WTC11 (cell line): Measurements from ENCODE around the gene PPP2R5E. TPM values are rescaled to one million over a fixed set of nuclear protein-coding genes. Genes with fewer than 3 reads are reported as not detected.

ENCODE experiments used
- ATAC-seq: fragments of 200-7000 bp; cut with Tn5 transposase; 2 replicates; pipeline ENCODE4 v1.10.0; 2021; ENCODE audit warnings: mild to moderate bottlenecking, moderate library complexity
- CTCF ChIA-PET: fragments of 300-600 bp; sonication (Branson Sonifier 250); formaldehyde crosslinking; loops from one replicate; lab custom pipeline; 2021; ENCODE audit warnings: antibody characterized with exemption; lab: Charles Lee
- POLR2A ChIA-PET: fragments of 350-600 bp; sonication (Branson Sonifier 250); formaldehyde crosslinking; loops from one replicate; lab custom pipeline; 2021; ENCODE audit warnings: antibody characterized with exemption; lab: Charles Lee
- DNase-seq: peaks from one replicate; pipeline ENCODE4 v3.0.0; 2021; ENCODE audit warnings: low spot score
- H3K27ac Mint-ChIP-seq: 2 replicates; pipeline ENCODE4 v1.8.0; 2021; ENCODE audit warnings: mixed read lengths
- H3K27me3 Mint-ChIP-seq: 2 replicates; pipeline ENCODE4 v1.8.0; 2021; ENCODE audit warnings: low read depth, mild to moderate bottlenecking, moderate library complexity, mixed read lengths
- H3K36me3 Mint-ChIP-seq: 2 replicates; pipeline ENCODE4 v1.8.0; 2021; ENCODE audit warnings: mixed read lengths
- H3K4me1 Mint-ChIP-seq: 2 replicates; pipeline ENCODE4 v1.8.0; 2022; ENCODE audit warnings: mixed read lengths
- H3K4me3 Mint-ChIP-seq: 2 replicates; pipeline ENCODE4 v1.8.0; 2021; ENCODE audit warnings: mild to moderate bottlenecking, moderate library complexity, mixed read lengths
- H3K9me3 Mint-ChIP-seq: 2 replicates; pipeline ENCODE4 v1.8.0; 2021; ENCODE audit warnings: mixed read lengths
- CREM ChIP-seq: sonication (generic); formaldehyde crosslinking; IDR thresholded peaks from 2 replicates; pipeline ENCODE4 v1.8.1; 2022; ENCODE audit warnings: mild to moderate bottlenecking, missing genetic modification reagents, moderate library complexity
- ETV6 ChIP-seq: sonication (generic); formaldehyde crosslinking; IDR thresholded peaks from 2 replicates; pipeline ENCODE4 v1.8.1; 2022; ENCODE audit warnings: mild to moderate bottlenecking, missing genetic modification reagents
- FOXJ3 ChIP-seq: sonication (generic); formaldehyde crosslinking; IDR thresholded peaks from 2 replicates; pipeline ENCODE4 v1.9.0; 2021; ENCODE audit warnings: missing genetic modification reagents, mild to moderate bottlenecking, borderline replicate concordance
- HMGA2 ChIP-seq: fragments of 250-450 bp; sonication (Bioruptor Pico); IDR thresholded peaks from 2 replicates; pipeline ENCODE4 v1.4.0; 2021; ENCODE audit warnings: mild to moderate bottlenecking, moderate library complexity
- KAT7 ChIP-seq: sonication (generic); formaldehyde crosslinking; IDR thresholded peaks from 2 replicates; pipeline ENCODE4 v1.8.1; 2023; ENCODE audit warnings: missing genetic modification reagents, mild to moderate bottlenecking, borderline replicate concordance
- MYBL2 ChIP-seq: sonication (generic); formaldehyde crosslinking; IDR thresholded peaks from 2 replicates; pipeline ENCODE4 v1.8.1; 2023; ENCODE audit warnings: mild to moderate bottlenecking, moderate library complexity, missing genetic modification reagents
- NR2C2 ChIP-seq: sonication (generic); formaldehyde crosslinking; IDR thresholded peaks from 2 replicates; pipeline ENCODE4 v1.8.0; 2022; ENCODE audit warnings: mild to moderate bottlenecking, missing genetic modification reagents
- RORB ChIP-seq: fragments of 250-450 bp; sonication (Bioruptor Pico); IDR thresholded peaks from 2 replicates; pipeline ENCODE4 v1.9.0; 2021; ENCODE audit warnings: mild to moderate bottlenecking
- SMAD3 ChIP-seq: sonication (generic); formaldehyde crosslinking; IDR thresholded peaks from 2 replicates; pipeline ENCODE4 v1.8.0; 2022; ENCODE audit warnings: missing genetic modification reagents, mild to moderate bottlenecking, borderline replicate concordance
- SMAD4 ChIP-seq: sonication (generic); formaldehyde crosslinking; IDR thresholded peaks from 2 replicates; pipeline ENCODE4 v1.8.0; 2022; ENCODE audit warnings: mild to moderate bottlenecking, missing genetic modification reagents
- SOX15 ChIP-seq: fragments of 250-450 bp; sonication (Bioruptor Pico); IDR thresholded peaks from 2 replicates; pipeline ENCODE4 v1.9.0; 2021; ENCODE audit warnings: mild to moderate bottlenecking
- ZNF396 ChIP-seq: fragments of 250-450 bp; sonication (Bioruptor Pico); IDR thresholded peaks from 2 replicates; pipeline ENCODE4 v1.8.0; 2021; ENCODE audit warnings: mild to moderate bottlenecking, moderate library complexity, borderline replicate concordance
- total RNA-seq: library from RNA; stranded (reverse); gene quantifications from 3 replicates; pipeline ENCODE4 v1.2.3, GENCODE V29; 2021
- TF ChIP-seq, protein P1 (sequence below): fragments of 250-450 bp; sonication (Bioruptor Pico); IDR thresholded peaks from 2 replicates; pipeline ENCODE4 v1.9.0; 2021; ENCODE audit warnings: mild to moderate bottlenecking, borderline replicate concordance
- TF ChIP-seq, protein P2 (sequence below): sonication (generic); formaldehyde crosslinking; IDR thresholded peaks from 2 replicates; pipeline ENCODE4 v1.8.1; 2022; ENCODE audit warnings: mild to moderate bottlenecking, moderate library complexity, missing genetic modification reagents
- TF ChIP-seq, protein P3 (sequence below): sonication (generic); formaldehyde crosslinking; IDR thresholded peaks from 2 replicates; pipeline ENCODE4 v1.8.1; 2023; ENCODE audit warnings: mild to moderate bottlenecking, missing genetic modification reagents
- TF ChIP-seq, protein P4 (sequence below): sonication (generic); formaldehyde crosslinking; conservative IDR thresholded peaks from 2 replicates; pipeline ENCODE4 v1.8.1; 2022; ENCODE audit warnings: mild to moderate bottlenecking, missing genetic modification reagents
- TF ChIP-seq, protein P5 (sequence below): sonication (generic); formaldehyde crosslinking; IDR thresholded peaks from 2 replicates; pipeline ENCODE4 v1.8.1; 2023; ENCODE audit warnings: mild to moderate bottlenecking, missing genetic modification reagents, moderate library complexity
- TF ChIP-seq, protein P6 (sequence below): fragments of 250-450 bp; sonication (Bioruptor Pico); IDR thresholded peaks from 2 replicates; pipeline ENCODE4 v1.8.0; 2021; ENCODE audit warnings: mild to moderate bottlenecking

PPP2R5E gene
- total RNA-seq, 1 experiment from 2014 or later, result 59.0 TPM

DNA sequence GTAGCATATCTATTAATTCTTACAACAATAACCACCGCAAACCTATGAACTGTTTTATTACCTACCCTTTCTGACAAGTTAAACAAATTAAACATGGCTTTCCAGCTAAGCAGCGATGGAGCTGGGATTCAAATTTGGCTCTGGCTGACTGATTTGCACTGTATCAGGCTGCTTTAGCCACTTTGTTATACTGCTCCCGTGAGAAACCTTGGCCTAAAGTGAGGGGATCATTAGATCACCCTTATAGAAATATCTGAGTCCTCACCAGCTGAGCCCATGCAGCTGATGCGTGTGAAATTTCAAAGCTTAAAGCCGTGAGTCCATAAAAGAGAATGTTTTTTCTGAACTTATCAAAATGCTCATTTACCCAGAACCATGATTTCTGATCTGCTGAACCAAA lies 216.3 kb downstream of the PPP2R5E start (continued):
- TF ChIP-seq, protein P1, sequence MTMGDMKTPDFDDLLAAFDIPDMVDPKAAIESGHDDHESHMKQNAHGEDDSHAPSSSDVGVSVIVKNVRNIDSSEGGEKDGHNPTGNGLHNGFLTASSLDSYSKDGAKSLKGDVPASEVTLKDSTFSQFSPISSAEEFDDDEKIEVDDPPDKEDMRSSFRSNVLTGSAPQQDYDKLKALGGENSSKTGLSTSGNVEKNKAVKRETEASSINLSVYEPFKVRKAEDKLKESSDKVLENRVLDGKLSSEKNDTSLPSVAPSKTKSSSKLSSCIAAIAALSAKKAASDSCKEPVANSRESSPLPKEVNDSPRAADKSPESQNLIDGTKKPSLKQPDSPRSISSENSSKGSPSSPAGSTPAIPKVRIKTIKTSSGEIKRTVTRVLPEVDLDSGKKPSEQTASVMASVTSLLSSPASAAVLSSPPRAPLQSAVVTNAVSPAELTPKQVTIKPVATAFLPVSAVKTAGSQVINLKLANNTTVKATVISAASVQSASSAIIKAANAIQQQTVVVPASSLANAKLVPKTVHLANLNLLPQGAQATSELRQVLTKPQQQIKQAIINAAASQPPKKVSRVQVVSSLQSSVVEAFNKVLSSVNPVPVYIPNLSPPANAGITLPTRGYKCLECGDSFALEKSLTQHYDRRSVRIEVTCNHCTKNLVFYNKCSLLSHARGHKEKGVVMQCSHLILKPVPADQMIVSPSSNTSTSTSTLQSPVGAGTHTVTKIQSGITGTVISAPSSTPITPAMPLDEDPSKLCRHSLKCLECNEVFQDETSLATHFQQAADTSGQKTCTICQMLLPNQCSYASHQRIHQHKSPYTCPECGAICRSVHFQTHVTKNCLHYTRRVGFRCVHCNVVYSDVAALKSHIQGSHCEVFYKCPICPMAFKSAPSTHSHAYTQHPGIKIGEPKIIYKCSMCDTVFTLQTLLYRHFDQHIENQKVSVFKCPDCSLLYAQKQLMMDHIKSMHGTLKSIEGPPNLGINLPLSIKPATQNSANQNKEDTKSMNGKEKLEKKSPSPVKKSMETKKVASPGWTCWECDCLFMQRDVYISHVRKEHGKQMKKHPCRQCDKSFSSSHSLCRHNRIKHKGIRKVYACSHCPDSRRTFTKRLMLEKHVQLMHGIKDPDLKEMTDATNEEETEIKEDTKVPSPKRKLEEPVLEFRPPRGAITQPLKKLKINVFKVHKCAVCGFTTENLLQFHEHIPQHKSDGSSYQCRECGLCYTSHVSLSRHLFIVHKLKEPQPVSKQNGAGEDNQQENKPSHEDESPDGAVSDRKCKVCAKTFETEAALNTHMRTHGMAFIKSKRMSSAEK (CRISPR knock-in tag), result no peak
- TF ChIP-seq FOXJ3 (CRISPR knock-in tag) (no peak), NR2C2 (no peak), SMAD4 (no peak), HMGA2 (CRISPR knock-in tag) (no peak), ZNF396 (CRISPR knock-in tag) (no peak)
- TF ChIP-seq, protein P2, sequence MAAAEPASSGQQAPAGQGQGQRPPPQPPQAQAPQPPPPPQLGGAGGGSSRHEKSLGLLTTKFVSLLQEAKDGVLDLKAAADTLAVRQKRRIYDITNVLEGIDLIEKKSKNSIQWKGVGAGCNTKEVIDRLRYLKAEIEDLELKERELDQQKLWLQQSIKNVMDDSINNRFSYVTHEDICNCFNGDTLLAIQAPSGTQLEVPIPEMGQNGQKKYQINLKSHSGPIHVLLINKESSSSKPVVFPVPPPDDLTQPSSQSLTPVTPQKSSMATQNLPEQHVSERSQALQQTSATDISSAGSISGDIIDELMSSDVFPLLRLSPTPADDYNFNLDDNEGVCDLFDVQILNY, result no peak

DNA sequence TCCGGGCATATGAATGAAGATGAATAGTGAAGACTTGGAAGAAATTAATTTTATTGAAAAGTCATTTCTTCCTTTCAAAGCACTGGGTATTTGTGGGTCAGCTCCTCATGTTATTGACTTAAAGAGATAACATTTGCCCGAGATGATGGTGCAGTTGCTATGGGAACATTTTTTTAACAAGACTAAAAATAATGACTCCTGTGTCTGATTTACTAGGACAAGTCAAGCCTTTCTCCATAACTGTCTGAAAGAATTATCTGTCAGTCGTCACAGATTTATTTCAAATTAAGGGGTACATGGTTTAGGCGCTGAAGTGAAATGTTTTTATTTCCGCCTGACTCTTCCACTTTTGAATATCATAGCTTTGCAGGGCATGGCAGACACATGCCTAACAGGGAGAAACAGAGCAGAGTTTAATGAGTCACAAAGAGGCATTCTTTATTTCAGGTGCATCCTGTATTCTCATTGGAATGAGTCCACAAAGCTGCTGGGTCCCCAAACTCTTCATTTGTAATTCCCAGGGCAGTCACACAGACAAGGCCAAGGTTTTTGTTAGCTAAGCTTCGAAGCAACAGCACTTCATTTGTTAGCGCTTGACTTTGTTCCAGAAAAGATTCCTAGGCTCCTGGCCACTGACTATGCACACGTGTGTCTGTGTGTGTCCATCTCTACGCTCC lies 220.1 kb downstream of the PPP2R5E start:
- DNase-seq (no peak), ATAC-seq (peak; percentile 32; the same call in 1 of the 2 replicates)
- no peak overlapping the region for H3K27ac Mint-ChIP-seq
- H3K27me3 Mint-ChIP-seq, result no peaks in the 10 kb centered on the region
- ChIA-PET CTCF (interaction anchor here (1.3 kb wide), 1 partner anchor 148 kb away, joined by 3 read pairs; no protein-coding TSS in a partner anchor), POLR2A (no interaction called here)
- TF ChIP-seq SOX15 (CRISPR knock-in tag) (no peak), CREM (CRISPR knock-in tag) (no peak), RORB (no peak), ETV6 (no peak)
- TF ChIP-seq, protein P3, sequence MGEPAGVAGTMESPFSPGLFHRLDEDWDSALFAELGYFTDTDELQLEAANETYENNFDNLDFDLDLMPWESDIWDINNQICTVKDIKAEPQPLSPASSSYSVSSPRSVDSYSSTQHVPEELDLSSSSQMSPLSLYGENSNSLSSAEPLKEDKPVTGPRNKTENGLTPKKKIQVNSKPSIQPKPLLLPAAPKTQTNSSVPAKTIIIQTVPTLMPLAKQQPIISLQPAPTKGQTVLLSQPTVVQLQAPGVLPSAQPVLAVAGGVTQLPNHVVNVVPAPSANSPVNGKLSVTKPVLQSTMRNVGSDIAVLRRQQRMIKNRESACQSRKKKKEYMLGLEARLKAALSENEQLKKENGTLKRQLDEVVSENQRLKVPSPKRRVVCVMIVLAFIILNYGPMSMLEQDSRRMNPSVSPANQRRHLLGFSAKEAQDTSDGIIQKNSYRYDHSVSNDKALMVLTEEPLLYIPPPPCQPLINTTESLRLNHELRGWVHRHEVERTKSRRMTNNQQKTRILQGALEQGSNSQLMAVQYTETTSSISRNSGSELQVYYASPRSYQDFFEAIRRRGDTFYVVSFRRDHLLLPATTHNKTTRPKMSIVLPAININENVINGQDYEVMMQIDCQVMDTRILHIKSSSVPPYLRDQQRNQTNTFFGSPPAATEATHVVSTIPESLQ (CRISPR knock-in tag), result no peak
- TF ChIP-seq, protein P4, sequence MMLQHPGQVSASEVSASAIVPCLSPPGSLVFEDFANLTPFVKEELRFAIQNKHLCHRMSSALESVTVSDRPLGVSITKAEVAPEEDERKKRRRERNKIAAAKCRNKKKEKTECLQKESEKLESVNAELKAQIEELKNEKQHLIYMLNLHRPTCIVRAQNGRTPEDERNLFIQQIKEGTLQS (CRISPR knock-in tag), result no peak
- no peaks in the 10 kb centered on the region for H3K9me3 Mint-ChIP-seq
- no peaks in the 10 kb centered on the region for H3K36me3 Mint-ChIP-seq
- no peak overlapping the region for H3K4me3 Mint-ChIP-seq
- peaks cover 10% of the 10 kb centered on the region for H3K4me1 Mint-ChIP-seq

DNA sequence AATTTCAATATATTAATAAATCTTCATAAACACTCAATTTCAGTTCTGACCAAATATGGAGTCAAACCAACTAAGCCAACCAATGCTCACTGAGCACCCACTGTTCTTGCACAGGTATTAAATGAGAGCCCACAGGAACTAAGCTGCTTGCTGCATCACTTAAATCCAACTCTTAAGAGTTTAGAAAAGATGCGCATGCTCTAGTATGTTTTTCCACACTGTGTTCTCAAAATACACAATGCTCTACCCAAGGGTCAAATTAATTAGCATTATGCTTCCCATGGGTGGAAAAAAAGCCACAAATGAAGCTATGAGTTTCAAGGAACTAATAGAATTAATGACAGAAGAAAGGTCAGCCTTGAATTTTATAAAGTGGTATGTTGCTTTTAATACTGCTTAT lies 220.7 kb downstream of the PPP2R5E start:
- no peak overlapping the region for H3K27ac Mint-ChIP-seq
- TF ChIP-seq, protein P5, sequence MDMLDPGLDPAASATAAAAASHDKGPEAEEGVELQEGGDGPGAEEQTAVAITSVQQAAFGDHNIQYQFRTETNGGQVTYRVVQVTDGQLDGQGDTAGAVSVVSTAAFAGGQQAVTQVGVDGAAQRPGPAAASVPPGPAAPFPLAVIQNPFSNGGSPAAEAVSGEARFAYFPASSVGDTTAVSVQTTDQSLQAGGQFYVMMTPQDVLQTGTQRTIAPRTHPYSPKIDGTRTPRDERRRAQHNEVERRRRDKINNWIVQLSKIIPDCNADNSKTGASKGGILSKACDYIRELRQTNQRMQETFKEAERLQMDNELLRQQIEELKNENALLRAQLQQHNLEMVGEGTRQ, result no peak
- no peak for TF ChIP-seq MYBL2 (CRISPR knock-in tag)
- TF ChIP-seq SMAD3, result no peak
- TF ChIP-seq, protein P4 (CRISPR knock-in tag), result no peak
- no peak for TF ChIP-seq KAT7 (CRISPR knock-in tag)
- TF ChIP-seq, protein P6, sequence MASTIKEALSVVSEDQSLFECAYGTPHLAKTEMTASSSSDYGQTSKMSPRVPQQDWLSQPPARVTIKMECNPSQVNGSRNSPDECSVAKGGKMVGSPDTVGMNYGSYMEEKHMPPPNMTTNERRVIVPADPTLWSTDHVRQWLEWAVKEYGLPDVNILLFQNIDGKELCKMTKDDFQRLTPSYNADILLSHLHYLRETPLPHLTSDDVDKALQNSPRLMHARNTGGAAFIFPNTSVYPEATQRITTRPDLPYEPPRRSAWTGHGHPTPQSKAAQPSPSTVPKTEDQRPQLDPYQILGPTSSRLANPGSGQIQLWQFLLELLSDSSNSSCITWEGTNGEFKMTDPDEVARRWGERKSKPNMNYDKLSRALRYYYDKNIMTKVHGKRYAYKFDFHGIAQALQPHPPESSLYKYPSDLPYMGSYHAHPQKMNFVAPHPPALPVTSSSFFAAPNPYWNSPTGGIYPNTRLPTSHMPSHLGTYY (CRISPR knock-in tag), result no peak
- no peak for TF ChIP-seq ZNF396 (CRISPR knock-in tag)
- TF ChIP-seq ETV6, result no peak

More for the DNA sequence above, 220.7 kb downstream of the PPP2R5E start:
- Mint-ChIP-seq H3K4me1 (peaks cover 10% of the 10 kb centered on the region), H3K27me3 (no peaks in the 10 kb centered on the region), H3K36me3 (no peaks in the 10 kb centered on the region), H3K4me3 (no peak overlapping the region), H3K9me3 (no peaks in the 10 kb centered on the region)
- DNase-seq, result no peak
- no peak for ATAC-seq
- ChIA-PET POLR2A (no interaction called here), CTCF (interaction anchor here (1.3 kb wide), 1 partner anchor 148 kb away, joined by 3 read pairs; no protein-coding TSS in a partner anchor)
